Lower leg skin (tissue), 4 donors: ENCODE results near the gene ILK. TPM values are rescaled to one million over a fixed set of nuclear protein-coding genes. Genes with fewer than 3 reads are reported as not detected.

Experiments
- DNase-seq, 2 donors: peaks; one replicate each; pipeline ENCODE4 v3.0.0-alpha.2; 2019; ENCODE audit warnings: low spot score in 2 of 2
- H3K4me3 ChIP-seq: fragments of 200-600 bp; sonication (generic); 2 replicates; pipeline ENCODE4 v1.5.1; 2017; ENCODE audit warnings: mild to moderate bottlenecking, low read depth; ENCODE audit not compliant: poor library complexity, severe bottlenecking
- CTCF ChIP-seq, 3 donors: fragments of 450-650 bp; IDR thresholded peaks; one replicate each; pipeline ENCODE4 v1.5.1; 2016; ENCODE audit warnings: antibody characterized with exemption in 3 of 3, mild to moderate bottlenecking in 3 of 3, moderate library complexity in 2 of 3
- POLR2A ChIP-seq, 2 donors: fragments of 450-650 bp; IDR thresholded peaks; one replicate each; pipeline ENCODE4 v1.6.1; 2016 to 2017; ENCODE audit warnings: antibody characterized with exemption in 2 of 2, mild to moderate bottlenecking in 1 of 2, moderate library complexity in 1 of 2
- WGBS, 2 donors: methylation state at CpG; one replicate each; pipeline ENCODE4 v1.1.5; 2018; 5-methylcytosine and 5-hydroxymethylcytosine counted together
- intact Hi-C: fragments of 100-400 bp; cut with DNase I; formaldehyde crosslinking; loops from one replicate; pipeline ENCODE4 v1.15.0; 2023; ENCODE audit warnings: low total_unique reads
- total RNA-seq, 4 donors: library from RNA; depleted of rRNA; stranded (reverse); fragments of >200 nt; gene quantifications; one replicate each; pipeline ENCODE4 v1.1.0, GENCODE V29; 2016

Gene ILK
- total RNA-seq, 4 donors from 2014 or later: 68.1 to 91.0 (median 74.8) TPM

GRCh38 chr11:6570691-6571427 is 32.7 kb upstream of the ILK start:
- no peak for DNase-seq
- no peak for TF ChIP-seq POLR2A (IDR thresholded peaks at IDR 0.05)
- no peak for TF ChIP-seq CTCF (IDR thresholded peaks at IDR 0.05)
- H3K4me3 ChIP-seq: no peak overlapping the region
- 58 to 94% methylated on average over 62 of the region's 62 CpGs for WGBS, 2 donors
- intact Hi-C loops: no loop called here

GRCh38 chr11:6571434-6572008 is 32.1 kb upstream of the ILK start:
- DNase-seq: no peak
- H3K4me3 ChIP-seq: no peak overlapping the region
- intact Hi-C loops: no loop called here
- 53 to 89% methylated on average over 19 to 20 of the region's 22 CpGs for WGBS, 2 donors
- TF ChIP-seq CTCF (IDR thresholded peaks at IDR 0.05) (no peak), POLR2A (IDR thresholded peaks at IDR 0.05) (no peak)

GRCh38 chr11:6572215-6572614 is 31.4 kb upstream of the ILK start:
- no peak overlapping the region for H3K4me3 ChIP-seq
- TF ChIP-seq CTCF (IDR thresholded peaks at IDR 0.05): no peak
- intact Hi-C loops: no loop called here
- no peak for DNase-seq
- WGBS, 2 donors: 59% methylated on average over 2 of the region's 2 CpGs

GRCh38 chr11:6574816-6575715 is 28.5 kb upstream of the ILK start:
- TF ChIP-seq CTCF (IDR thresholded peaks at IDR 0.05) (no peak), POLR2A (IDR thresholded peaks at IDR 0.05) (no peak)
- H3K4me3 ChIP-seq: no peak overlapping the region
- no peak for DNase-seq
- intact Hi-C loops: no loop called here
- WGBS, 2 donors: 88 to 91% methylated on average over 6 of the region's 6 CpGs

- no peak overlapping the region for H3K4me3 ChIP-seq
- WGBS, 2 donors: 36 to 40% methylated on average over 5 of the region's 6 CpGs
- TF ChIP-seq CTCF (IDR thresholded peaks at IDR 0.05): no peak
- TF ChIP-seq POLR2A (IDR thresholded peaks at IDR 0.05): no peak
- DNase-seq: no peak
- intact Hi-C loops: no loop called here
These were observed 26.9 kb upstream of the ILK start for GRCh38 chr11:6576471-6577373.
